A673 (cell line): ENCODE results near the gene TSSC4. TPM values are rescaled to one million over a fixed set of nuclear protein-coding genes. Genes with fewer than 3 reads are reported as not detected.

Experiments used
- BruUV-seq: library from RNA; stranded (reverse); fragments of 400-500 nt; replicated peaks from 2 replicates; lab custom pipeline; 2021; lab: Mats Ljungman, UMichigan
- CTCF ChIA-PET: fragments of 300-600 bp; sonication (Branson Sonifier 250); formaldehyde crosslinking; loops from one replicate; lab custom pipeline; 2022; ENCODE audit warnings: antibody characterized with exemption; lab: Charles Lee
- POLR2A ChIA-PET: fragments of 300-600 bp; sonication (Branson Sonifier 250); formaldehyde crosslinking; loops from one replicate; lab custom pipeline; 2022; ENCODE audit warnings: antibody characterized with exemption; ENCODE audit not compliant: low non-redundant PET; lab: Charles Lee
- DNase-seq: peaks from one replicate; pipeline ENCODE4 v3.0.0-alpha.2; 2015; ENCODE audit warnings: low spot score
- H3K27ac ChIP-seq: fragments of 200-600 bp; sonication (generic); 2 replicates; pipeline ENCODE4 v1.5.1; 2016; ENCODE audit warnings: mixed run types, low read depth, mild to moderate bottlenecking, mixed read lengths, antibody characterized with exemption, low read length; ENCODE audit not compliant: poor library complexity, severe bottlenecking
- H3K27me3 ChIP-seq: fragments of 200-600 bp; sonication (generic); replicated peaks from 2 replicates; pipeline ENCODE4 v1.6.1; 2017; ENCODE audit warnings: mixed run types, low read depth, mild to moderate bottlenecking, mixed read lengths, antibody characterized with exemption, low read length; ENCODE audit not compliant: insufficient read depth, poor library complexity
- H3K36me3 ChIP-seq: fragments of 200-600 bp; sonication (generic); 2 replicates; pipeline ENCODE4 v1.6.1; 2016; ENCODE audit warnings: mixed run types, mild to moderate bottlenecking, mixed read lengths, antibody characterized with exemption, low read length; ENCODE audit not compliant: insufficient read depth, poor library complexity, severe bottlenecking
- H3K4me1 ChIP-seq: fragments of 200-600 bp; sonication (generic); 2 replicates; pipeline ENCODE4 v1.6.1; 2017; ENCODE audit warnings: mixed run types, mild to moderate bottlenecking, mixed read lengths, antibody characterized with exemption, low read length; ENCODE audit not compliant: insufficient read depth, poor library complexity, severe bottlenecking
- H3K4me3 ChIP-seq: fragments of 200-600 bp; sonication (generic); 2 replicates; pipeline ENCODE4 v1.5.1; 2016; ENCODE audit warnings: low read depth, mixed run types, mild to moderate bottlenecking, mixed read lengths, low read length; ENCODE audit not compliant: poor library complexity, severe bottlenecking
- H3K9me3 ChIP-seq: fragments of 200-600 bp; sonication (generic); 2 replicates; pipeline ENCODE4 v1.6.1; 2016; ENCODE audit warnings: mixed run types, low read depth, mild to moderate bottlenecking, mixed read lengths, antibody characterized with exemption, low read length; ENCODE audit not compliant: poor library complexity, severe bottlenecking
- CTCF ChIP-seq: fragments of 300-800, 200-600 bp; sonication (generic); conservative IDR thresholded peaks from 2 replicates; pipeline ENCODE4 v1.5.1; 2017; ENCODE audit warnings: low read depth, mild to moderate bottlenecking, antibody characterized with exemption, low read length, moderate library complexity, mixed read lengths
- EZH2 ChIP-seq: fragments of 200-600 bp; sonication (generic); IDR thresholded peaks from 2 replicates; pipeline ENCODE4 v1.6.1; 2017; ENCODE audit warnings: borderline replicate concordance, low read depth, mild to moderate bottlenecking, mixed read lengths, antibody characterized with exemption, low read length; ENCODE audit not compliant: poor library complexity, severe bottlenecking
- intact Hi-C: fragments of 100-400 bp; cut with micrococcal nuclease; formaldehyde crosslinking; loops from one replicate; pipeline ENCODE4 v1.10.0; 2022; ENCODE audit not compliant: unreplicated experiment
- total RNA-seq: library from RNA; stranded (reverse); gene quantifications from 2 replicates; pipeline ENCODE4 v1.2.3, GENCODE V29; 2021

The TSSC4 gene
- total RNA-seq, 1 experiment from 2014 or later, result 46.8 TPM

DNA sequence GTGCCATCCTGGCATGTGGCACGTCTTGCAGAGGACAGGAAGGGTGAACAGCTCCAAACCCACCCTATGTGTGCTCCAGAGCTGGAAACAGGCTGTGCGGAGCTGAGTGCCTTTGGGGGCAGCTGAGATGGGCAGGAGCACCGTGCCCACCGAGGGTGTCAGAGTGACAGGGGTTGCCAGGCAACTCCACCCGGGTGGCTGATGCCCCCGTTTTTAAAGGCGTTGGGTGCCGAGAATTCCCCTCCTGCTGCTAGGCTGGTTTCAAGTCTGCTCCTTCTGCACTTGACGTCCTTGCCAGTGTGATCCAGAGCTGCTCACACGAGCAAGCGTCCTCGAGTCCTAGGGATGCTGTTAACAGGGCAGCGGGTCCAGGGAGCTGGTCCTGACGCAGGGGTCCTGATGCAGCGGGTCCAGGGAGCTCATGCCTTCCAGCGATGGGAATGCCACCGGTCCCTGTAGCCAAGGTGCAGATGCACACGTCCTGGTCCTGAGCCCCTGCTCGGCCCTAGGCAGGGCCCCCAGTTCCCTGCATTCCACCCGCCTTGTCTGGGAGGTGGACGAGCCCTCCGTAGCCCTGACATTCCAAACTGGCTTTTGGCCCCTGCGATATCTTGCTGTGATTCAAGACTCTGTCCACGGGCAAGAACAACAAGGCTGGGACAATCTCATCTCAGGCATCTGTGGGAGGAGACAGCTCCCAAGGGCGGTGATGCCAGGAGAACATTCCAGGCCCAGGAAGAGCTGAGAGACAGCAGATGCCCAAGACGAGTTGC lies 49.2 kb downstream of the TSSC4 start:
- H3K36me3 ChIP-seq, result no peaks in the 10 kb centered on the region
- H3K4me1 ChIP-seq, result no peaks in the 10 kb centered on the region
- ChIA-PET POLR2A (no interaction called here), CTCF (no interaction called here)
- H3K9me3 ChIP-seq, result no peaks in the 10 kb centered on the region
- no peak overlapping the region for H3K4me3 ChIP-seq
- DNase-seq, result no peak
- BruUV-seq, result no TSS peak
- intact Hi-C loops, result no loop called here
- H3K27me3 ChIP-seq, result peaks cover 31% of the 10 kb centered on the region
- H3K27ac ChIP-seq, result no peak overlapping the region
- TF ChIP-seq CTCF, result no peak
- no peak for TF ChIP-seq EZH2

DNA sequence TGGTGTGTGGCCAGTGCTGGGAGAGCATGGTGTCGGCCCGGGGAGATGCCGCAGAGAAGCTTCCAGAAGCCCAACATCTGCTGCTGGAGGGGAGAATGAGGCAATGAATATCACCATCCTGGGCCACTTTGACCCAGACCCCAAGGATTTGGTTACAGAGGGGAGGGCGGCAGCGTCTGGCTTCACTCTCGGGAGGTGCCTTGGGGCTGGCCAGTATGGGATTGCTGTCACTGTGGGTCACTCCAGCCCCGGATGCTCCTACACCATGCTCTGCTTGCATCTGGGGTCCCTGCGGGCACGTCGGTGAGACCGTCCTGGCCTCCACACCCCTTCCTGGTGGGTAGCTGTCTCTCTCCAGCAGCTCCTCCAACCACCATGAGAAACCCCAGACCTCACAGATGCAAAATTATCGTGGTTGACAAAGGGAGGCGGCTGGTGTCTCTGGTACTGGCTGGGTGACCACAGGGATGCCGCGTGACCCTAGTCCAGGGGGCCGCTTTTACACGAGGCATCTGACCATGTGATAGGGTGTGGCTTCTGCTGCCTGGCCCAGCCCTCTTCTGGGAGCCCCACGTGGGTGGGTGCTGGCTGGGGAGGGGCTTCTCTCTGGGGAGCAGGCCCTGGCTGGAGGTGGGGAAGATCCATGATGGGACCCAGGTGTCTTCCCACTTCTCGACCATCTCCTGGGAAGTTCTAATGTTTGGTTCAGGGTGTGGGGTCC lies 49.9 kb downstream of the TSSC4 start:
- no peak overlapping the region for H3K27ac ChIP-seq
- peaks cover 28% of the 10 kb centered on the region for H3K27me3 ChIP-seq
- no peaks in the 10 kb centered on the region for H3K36me3 ChIP-seq
- no peaks in the 10 kb centered on the region for H3K9me3 ChIP-seq
- CTCF ChIA-PET, result no interaction called here
- BruUV-seq, result no TSS peak
- no peak for DNase-seq
- POLR2A ChIA-PET, result no interaction called here
- no peak overlapping the region for H3K4me3 ChIP-seq
- intact Hi-C loops, result no loop called here
- H3K4me1 ChIP-seq, result no peaks in the 10 kb centered on the region
- TF ChIP-seq CTCF (no peak), EZH2 (no peak)

DNA sequence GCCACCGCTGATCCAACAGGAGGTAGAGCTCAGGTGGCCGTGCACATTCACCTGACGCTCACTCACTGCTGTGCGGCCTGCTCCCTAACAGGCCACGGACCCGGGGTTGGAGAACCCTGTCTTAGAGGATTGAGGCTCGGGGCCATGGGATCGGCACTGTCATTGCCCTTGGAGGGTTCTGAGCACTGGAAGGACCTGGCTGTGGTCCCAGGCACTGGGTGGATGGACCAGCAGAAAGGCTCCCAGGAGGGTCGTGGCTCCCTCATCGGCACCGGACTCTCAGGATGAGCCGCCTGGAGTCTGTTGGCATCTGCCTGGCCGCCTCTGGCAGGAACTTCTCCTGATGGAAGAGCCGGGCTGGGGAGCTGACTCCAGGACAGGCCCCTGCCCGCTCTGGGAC lies 50.8 kb downstream of the TSSC4 start:
- POLR2A ChIA-PET, result no interaction called here
- DNase-seq, result no peak
- CTCF ChIA-PET, result no interaction called here
- Histone ChIP-seq H3K9me3 (no peaks in the 10 kb centered on the region), H3K27ac (no peak overlapping the region), H3K27me3 (peaks cover 19% of the 10 kb centered on the region), H3K4me1 (no peaks in the 10 kb centered on the region), H3K36me3 (no peaks in the 10 kb centered on the region), H3K4me3 (no peak overlapping the region)
- BruUV-seq, result no TSS peak
- TF ChIP-seq EZH2, result no peak
- no peak for TF ChIP-seq CTCF
- intact Hi-C loops, result no loop called here
